ENCODE results near the gene SORCS2.

Gene SORCS2

DNA sequence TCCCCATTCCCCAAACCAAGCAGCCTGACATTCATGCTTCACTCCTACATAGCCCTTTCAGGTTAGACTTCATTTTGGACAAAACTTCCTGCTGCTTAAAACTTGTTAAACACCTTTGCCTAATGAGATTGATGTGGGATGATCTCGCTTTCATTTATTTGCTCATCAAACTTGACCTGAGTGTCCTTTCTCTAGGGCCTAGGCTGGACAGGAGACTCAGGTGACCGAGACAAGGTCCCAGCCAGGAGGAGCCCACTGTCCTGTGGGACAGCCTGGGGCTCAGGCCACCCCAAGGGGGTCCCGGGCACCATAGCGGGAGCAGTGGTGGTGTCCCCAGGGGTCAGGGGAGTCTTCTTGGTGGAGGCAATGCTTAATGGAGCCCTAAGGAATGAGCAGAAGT is 266.1 kb downstream of the SORCS2 start:
- Histone ChIP-seq H3K4me1 (ENCODE audit: control insufficient read depth, insufficient read depth, low read length) (no peaks in the 10 kb centered on the region), H3K4me3 (ENCODE audit: low read depth, low read length) (no peak overlapping the region), H3K36me3 (ENCODE audit: control insufficient read depth in 2 of 2, insufficient read depth in 1 of 2, low read length in 2 of 2) (no peaks in the 10 kb centered on the region), H3K27ac (ENCODE audit: extremely low read depth, low read depth, low read length) (no peak overlapping the region), H3K9me3 (ENCODE audit: control insufficient read depth, insufficient read depth, low read depth, low read length) (no peaks in the 10 kb centered on the region)
- ChIA-PET POLR2A (no interaction called here), CTCF (interaction anchor here (0.6 kb wide), 1 partner anchor 304 kb away, joined by 3 read pairs; no protein-coding TSS in a partner anchor)
- no peak for TF ChIP-seq ZNF311 (tag by site-specific recombination; IDR thresholded peaks at IDR 0.05; ENCODE audit: borderline replicate concordance)
- no peak for TF ChIP-seq ZNF350 (tag by site-specific recombination; IDR thresholded peaks at IDR 0.05)
- TF ChIP-seq MEIS1 (CRISPR knock-in tag; IDR thresholded peaks at IDR 0.05; ENCODE audit: borderline replicate concordance), result no peak
- TF ChIP-seq KLF16 (tag by site-specific recombination; IDR thresholded peaks at IDR 0.05), result no peak
- no peak for TF ChIP-seq OSR2 (tag by site-specific recombination; IDR thresholded peaks at IDR 0.05)
- TF ChIP-seq, protein P1, sequence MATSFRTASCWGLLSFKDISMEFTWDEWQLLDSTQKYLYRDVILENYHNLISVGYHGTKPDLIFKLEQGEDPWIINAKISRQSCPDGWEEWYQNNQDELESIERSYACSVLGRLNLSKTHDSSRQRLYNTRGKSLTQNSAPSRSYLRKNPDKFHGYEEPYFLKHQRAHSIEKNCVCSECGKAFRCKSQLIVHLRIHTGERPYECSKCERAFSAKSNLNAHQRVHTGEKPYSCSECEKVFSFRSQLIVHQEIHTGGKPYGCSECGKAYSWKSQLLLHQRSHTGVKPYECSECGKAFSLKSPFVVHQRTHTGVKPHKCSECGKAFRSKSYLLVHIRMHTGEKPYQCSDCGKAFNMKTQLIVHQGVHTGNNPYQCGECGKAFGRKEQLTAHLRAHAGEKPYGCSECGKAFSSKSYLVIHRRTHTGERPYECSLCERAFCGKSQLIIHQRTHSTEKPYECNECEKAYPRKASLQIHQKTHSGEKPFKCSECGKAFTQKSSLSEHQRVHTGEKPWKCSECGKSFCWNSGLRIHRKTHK (tag by site-specific recombination; IDR thresholded peaks at IDR 0.05), result no peak
- TF ChIP-seq, protein P2, sequence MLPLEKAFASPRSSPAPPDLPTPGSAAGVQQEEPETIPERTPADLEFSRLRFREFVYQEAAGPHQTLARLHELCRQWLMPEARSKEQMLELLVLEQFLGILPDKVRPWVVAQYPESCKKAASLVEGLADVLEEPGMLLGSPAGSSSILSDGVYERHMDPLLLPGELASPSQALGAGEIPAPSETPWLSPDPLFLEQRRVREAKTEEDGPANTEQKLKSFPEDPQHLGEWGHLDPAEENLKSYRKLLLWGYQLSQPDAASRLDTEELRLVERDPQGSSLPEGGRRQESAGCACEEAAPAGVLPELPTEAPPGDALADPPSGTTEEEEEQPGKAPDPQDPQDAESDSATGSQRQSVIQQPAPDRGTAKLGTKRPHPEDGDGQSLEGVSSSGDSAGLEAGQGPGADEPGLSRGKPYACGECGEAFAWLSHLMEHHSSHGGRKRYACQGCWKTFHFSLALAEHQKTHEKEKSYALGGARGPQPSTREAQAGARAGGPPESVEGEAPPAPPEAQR (tag by site-specific recombination; IDR thresholded peaks at IDR 0.05), result no peak
- TF ChIP-seq ZNF560 (tag by site-specific recombination; IDR thresholded peaks at IDR 0.05; ENCODE audit: borderline replicate concordance), result no peak
- TF ChIP-seq IKZF3 (tag by site-specific recombination; IDR thresholded peaks at IDR 0.05), result no peak

DNA sequence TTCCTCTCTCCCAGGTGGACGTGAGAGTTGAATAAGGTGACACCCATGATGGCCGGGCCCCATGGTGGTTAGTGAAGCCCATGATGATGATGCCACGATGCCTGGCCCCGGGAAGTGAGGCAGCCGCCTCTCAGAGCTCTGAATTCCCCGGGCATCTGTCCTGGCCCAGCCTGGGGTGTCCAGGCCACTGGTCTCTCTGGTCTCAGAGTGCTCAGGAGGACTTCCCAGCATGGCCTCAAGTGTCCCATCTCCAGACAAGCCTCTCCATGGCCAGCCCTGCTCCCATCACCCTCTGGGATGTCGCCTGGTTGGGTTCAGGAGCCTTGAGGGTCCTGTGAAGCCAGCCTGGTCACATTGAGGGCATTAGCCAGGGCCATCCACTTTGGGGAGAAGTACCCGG is 267.1 kb downstream of the SORCS2 start:
- Histone ChIP-seq H3K4me1 (ENCODE audit: control insufficient read depth, insufficient read depth, low read length) (no peaks in the 10 kb centered on the region), H3K27ac (ENCODE audit: extremely low read depth, low read depth, low read length) (no peak overlapping the region), H3K4me3 (ENCODE audit: low read depth, low read length) (no peak overlapping the region), H3K36me3 (ENCODE audit: control insufficient read depth in 2 of 2, insufficient read depth in 1 of 2, low read length in 2 of 2) (no peaks in the 10 kb centered on the region), H3K9me3 (ENCODE audit: control insufficient read depth, insufficient read depth, low read depth, low read length) (no peaks in the 10 kb centered on the region)
- ChIA-PET CTCF (no interaction called here), POLR2A (no interaction called here)
- TF ChIP-seq ZNF23 (tag by site-specific recombination; IDR thresholded peaks at IDR 0.05; ENCODE audit: borderline replicate concordance) (no peak), ZNF202 (tag by site-specific recombination; IDR thresholded peaks at IDR 0.05; ENCODE audit: borderline replicate concordance) (no peak), ZNF621 (tag by site-specific recombination; IDR thresholded peaks at IDR 0.05) (no peak), ZNF701 (tag by site-specific recombination; IDR thresholded peaks at IDR 0.05) (no peak), ZNF658 (tag by site-specific recombination; IDR thresholded peaks at IDR 0.05) (no peak)
- TF ChIP-seq, protein P3, sequence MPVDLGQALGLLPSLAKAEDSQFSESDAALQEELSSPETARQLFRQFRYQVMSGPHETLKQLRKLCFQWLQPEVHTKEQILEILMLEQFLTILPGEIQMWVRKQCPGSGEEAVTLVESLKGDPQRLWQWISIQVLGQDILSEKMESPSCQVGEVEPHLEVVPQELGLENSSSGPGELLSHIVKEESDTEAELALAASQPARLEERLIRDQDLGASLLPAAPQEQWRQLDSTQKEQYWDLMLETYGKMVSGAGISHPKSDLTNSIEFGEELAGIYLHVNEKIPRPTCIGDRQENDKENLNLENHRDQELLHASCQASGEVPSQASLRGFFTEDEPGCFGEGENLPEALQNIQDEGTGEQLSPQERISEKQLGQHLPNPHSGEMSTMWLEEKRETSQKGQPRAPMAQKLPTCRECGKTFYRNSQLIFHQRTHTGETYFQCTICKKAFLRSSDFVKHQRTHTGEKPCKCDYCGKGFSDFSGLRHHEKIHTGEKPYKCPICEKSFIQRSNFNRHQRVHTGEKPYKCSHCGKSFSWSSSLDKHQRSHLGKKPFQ (tag by site-specific recombination; IDR thresholded peaks at IDR 0.05), result no peak
- TF ChIP-seq, protein P4, sequence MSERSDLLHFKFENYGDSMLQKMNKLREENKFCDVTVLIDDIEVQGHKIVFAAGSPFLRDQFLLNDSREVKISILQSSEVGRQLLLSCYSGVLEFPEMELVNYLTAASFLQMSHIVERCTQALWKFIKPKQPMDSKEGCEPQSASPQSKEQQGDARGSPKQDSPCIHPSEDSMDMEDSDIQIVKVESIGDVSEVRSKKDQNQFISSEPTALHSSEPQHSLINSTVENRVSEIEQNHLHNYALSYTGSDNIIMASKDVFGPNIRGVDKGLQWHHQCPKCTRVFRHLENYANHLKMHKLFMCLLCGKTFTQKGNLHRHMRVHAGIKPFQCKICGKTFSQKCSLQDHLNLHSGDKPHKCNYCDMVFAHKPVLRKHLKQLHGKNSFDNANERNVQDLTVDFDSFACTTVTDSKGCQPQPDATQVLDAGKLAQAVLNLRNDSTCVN (tag by site-specific recombination; optimal IDR thresholded peaks at IDR 0.05), result no peak

DNA sequence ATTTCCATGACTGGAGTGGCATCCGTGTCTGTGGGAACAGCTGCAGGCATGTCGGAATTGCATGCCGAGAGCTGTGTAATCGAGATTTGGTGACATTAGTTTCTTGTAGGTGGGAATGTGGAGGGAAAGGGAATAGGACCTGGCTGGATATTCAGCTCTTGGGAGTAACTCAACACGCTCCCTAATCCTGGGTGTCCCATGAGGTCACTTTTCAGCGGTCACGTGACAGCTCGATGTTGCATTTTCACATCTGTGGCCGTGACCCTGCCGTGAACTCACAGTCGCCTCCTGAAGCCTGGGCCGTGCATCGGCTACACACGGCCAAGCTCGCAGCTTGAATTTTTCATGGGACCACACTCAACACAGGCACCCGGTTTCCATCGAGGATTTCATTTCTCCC is 268.2 kb downstream of the SORCS2 start:
- H3K4me3 ChIP-seq (ENCODE audit: low read depth, low read length), result no peak overlapping the region
- ChIA-PET POLR2A (no interaction called here), CTCF (interaction anchor here (0.6 kb wide), 1 partner anchor 724 kb away, joined by 4 read pairs; no protein-coding TSS in a partner anchor)
- no peaks in the 10 kb centered on the region for H3K4me1 ChIP-seq (ENCODE audit: control insufficient read depth, insufficient read depth, low read length)
- H3K36me3 ChIP-seq (ENCODE audit: control insufficient read depth in 2 of 2, insufficient read depth in 1 of 2, low read length in 2 of 2), result no peaks in the 10 kb centered on the region
- H3K27ac ChIP-seq (ENCODE audit: extremely low read depth, low read depth, low read length), result no peak overlapping the region
- H3K9me3 ChIP-seq (ENCODE audit: control insufficient read depth, insufficient read depth, low read depth, low read length), result no peaks in the 10 kb centered on the region
- TF ChIP-seq OSR2 (tag by site-specific recombination; IDR thresholded peaks at IDR 0.05) (no peak), ZNF202 (tag by site-specific recombination; IDR thresholded peaks at IDR 0.05; ENCODE audit: borderline replicate concordance) (no peak), PRDM1 (tag by site-specific recombination; IDR thresholded peaks at IDR 0.05) (no peak), ZNF423 (tag by site-specific recombination; IDR thresholded peaks at IDR 0.05) (no peak), ZNF302 (tag by site-specific recombination; IDR thresholded peaks at IDR 0.05; ENCODE audit: low read depth) (no peak), ZBTB48 (tag by site-specific recombination; IDR thresholded peaks at IDR 0.05) (no peak)
- TF ChIP-seq, protein P5, sequence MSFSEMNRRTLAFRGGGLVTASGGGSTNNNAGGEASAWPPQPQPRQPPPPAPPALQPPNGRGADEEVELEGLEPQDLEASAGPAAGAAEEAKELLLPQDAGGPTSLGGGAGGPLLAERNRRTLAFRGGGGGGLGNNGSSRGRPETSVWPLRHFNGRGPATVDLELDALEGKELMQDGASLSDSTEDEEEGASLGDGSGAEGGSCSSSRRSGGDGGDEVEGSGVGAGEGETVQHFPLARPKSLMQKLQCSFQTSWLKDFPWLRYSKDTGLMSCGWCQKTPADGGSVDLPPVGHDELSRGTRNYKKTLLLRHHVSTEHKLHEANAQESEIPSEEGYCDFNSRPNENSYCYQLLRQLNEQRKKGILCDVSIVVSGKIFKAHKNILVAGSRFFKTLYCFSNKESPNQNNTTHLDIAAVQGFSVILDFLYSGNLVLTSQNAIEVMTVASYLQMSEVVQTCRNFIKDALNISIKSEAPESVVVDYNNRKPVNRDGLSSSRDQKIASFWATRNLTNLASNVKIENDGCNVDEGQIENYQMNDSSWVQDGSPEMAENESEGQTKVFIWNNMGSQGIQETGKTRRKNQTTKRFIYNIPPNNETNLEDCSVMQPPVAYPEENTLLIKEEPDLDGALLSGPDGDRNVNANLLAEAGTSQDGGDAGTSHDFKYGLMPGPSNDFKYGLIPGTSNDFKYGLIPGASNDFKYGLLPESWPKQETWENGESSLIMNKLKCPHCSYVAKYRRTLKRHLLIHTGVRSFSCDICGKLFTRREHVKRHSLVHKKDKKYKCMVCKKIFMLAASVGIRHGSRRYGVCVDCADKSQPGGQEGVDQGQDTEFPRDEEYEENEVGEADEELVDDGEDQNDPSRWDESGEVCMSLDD (tag by site-specific recombination; IDR thresholded peaks at IDR 0.05), result no peak
- TF ChIP-seq, protein P6, sequence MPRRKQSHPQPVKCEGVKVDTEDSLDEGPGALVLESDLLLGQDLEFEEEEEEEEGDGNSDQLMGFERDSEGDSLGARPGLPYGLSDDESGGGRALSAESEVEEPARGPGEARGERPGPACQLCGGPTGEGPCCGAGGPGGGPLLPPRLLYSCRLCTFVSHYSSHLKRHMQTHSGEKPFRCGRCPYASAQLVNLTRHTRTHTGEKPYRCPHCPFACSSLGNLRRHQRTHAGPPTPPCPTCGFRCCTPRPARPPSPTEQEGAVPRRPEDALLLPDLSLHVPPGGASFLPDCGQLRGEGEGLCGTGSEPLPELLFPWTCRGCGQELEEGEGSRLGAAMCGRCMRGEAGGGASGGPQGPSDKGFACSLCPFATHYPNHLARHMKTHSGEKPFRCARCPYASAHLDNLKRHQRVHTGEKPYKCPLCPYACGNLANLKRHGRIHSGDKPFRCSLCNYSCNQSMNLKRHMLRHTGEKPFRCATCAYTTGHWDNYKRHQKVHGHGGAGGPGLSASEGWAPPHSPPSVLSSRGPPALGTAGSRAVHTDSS (tag by site-specific recombination; IDR thresholded peaks at IDR 0.05), result no peak

Data from HEK293 (cell line).